ENCODE data around the gene SIK1.

GRCh38 chr21:43367859-43368258 lies 59.1 kb downstream of the SIK1 start:
- TF ChIP-seq POLR2A (IDR thresholded peaks at IDR 0.05) (no peak), CTCF (IDR thresholded peaks at IDR 0.05) (no peak), EP300 (IDR thresholded peaks at IDR 0.05) (no peak)
